Liver (tissue), 3 donors: ENCODE results near the gene CAP2.

Source experiments
- FOXA1 ChIP-seq: IDR thresholded peaks from 2 replicates; pipeline ENCODE4 v1.6.1; 2016; ENCODE audit warnings: antibody characterized with exemption
- GABPA ChIP-seq, 2 donors: IDR thresholded peaks in 1 of 2; conservative IDR thresholded peaks in 1 of 2; 2 replicates each; pipeline ENCODE4 v1.6.1; 2016; ENCODE audit warnings: antibody characterized with exemption in 2 of 2, mild to moderate bottlenecking in 1 of 2, moderate library complexity in 1 of 2
- JUND ChIP-seq, 2 donors: IDR thresholded peaks; 2 replicates each; pipeline ENCODE4 v1.6.1; 2016; ENCODE audit warnings: antibody characterized with exemption in 2 of 2
- TF ChIP-seq, protein P1 (sequence below): fragments of 150-350 bp; IDR thresholded peaks from 2 replicates; pipeline ENCODE4 v1.5.1; 2017; ENCODE audit warnings: improper control_type of control experiment, low read depth, low read length; ENCODE audit not compliant: missing input control
- TF ChIP-seq, protein P2 (sequence below): IDR thresholded peaks from 2 replicates; pipeline ENCODE4 v1.6.1; 2016; ENCODE audit warnings: antibody characterized with exemption, mild to moderate bottlenecking
- TF ChIP-seq, protein P3 (sequence below): IDR thresholded peaks from 2 replicates; pipeline ENCODE4 v1.6.1; 2016; ENCODE audit warnings: antibody characterized with exemption
- TF ChIP-seq, protein P4 (sequence below): IDR thresholded peaks from 2 replicates; pipeline ENCODE4 v1.6.1; 2016; ENCODE audit warnings: antibody characterized with exemption
- donor health status: healthy.
- donor health status: healthy.

- TF ChIP-seq, protein P1, sequence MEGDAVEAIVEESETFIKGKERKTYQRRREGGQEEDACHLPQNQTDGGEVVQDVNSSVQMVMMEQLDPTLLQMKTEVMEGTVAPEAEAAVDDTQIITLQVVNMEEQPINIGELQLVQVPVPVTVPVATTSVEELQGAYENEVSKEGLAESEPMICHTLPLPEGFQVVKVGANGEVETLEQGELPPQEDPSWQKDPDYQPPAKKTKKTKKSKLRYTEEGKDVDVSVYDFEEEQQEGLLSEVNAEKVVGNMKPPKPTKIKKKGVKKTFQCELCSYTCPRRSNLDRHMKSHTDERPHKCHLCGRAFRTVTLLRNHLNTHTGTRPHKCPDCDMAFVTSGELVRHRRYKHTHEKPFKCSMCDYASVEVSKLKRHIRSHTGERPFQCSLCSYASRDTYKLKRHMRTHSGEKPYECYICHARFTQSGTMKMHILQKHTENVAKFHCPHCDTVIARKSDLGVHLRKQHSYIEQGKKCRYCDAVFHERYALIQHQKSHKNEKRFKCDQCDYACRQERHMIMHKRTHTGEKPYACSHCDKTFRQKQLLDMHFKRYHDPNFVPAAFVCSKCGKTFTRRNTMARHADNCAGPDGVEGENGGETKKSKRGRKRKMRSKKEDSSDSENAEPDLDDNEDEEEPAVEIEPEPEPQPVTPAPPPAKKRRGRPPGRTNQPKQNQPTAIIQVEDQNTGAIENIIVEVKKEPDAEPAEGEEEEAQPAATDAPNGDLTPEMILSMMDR, result no peak
- TF ChIP-seq, protein P2, sequence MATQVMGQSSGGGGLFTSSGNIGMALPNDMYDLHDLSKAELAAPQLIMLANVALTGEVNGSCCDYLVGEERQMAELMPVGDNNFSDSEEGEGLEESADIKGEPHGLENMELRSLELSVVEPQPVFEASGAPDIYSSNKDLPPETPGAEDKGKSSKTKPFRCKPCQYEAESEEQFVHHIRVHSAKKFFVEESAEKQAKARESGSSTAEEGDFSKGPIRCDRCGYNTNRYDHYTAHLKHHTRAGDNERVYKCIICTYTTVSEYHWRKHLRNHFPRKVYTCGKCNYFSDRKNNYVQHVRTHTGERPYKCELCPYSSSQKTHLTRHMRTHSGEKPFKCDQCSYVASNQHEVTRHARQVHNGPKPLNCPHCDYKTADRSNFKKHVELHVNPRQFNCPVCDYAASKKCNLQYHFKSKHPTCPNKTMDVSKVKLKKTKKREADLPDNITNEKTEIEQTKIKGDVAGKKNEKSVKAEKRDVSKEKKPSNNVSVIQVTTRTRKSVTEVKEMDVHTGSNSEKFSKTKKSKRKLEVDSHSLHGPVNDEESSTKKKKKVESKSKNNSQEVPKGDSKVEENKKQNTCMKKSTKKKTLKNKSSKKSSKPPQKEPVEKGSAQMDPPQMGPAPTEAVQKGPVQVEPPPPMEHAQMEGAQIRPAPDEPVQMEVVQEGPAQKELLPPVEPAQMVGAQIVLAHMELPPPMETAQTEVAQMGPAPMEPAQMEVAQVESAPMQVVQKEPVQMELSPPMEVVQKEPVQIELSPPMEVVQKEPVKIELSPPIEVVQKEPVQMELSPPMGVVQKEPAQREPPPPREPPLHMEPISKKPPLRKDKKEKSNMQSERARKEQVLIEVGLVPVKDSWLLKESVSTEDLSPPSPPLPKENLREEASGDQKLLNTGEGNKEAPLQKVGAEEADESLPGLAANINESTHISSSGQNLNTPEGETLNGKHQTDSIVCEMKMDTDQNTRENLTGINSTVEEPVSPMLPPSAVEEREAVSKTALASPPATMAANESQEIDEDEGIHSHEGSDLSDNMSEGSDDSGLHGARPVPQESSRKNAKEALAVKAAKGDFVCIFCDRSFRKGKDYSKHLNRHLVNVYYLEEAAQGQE, result no peak
- TF ChIP-seq, protein P3, sequence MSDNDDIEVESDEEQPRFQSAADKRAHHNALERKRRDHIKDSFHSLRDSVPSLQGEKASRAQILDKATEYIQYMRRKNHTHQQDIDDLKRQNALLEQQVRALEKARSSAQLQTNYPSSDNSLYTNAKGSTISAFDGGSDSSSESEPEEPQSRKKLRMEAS, result no peak
- TF ChIP-seq JUND (IDR thresholded peaks at IDR 0.05), result no peak
- no peak for TF ChIP-seq GABPA (IDR thresholded peaks at IDR 0.05 in 1 of 2, conservative IDR thresholded peaks at IDR 0.05 in 1 of 2)
- TF ChIP-seq, protein P4, sequence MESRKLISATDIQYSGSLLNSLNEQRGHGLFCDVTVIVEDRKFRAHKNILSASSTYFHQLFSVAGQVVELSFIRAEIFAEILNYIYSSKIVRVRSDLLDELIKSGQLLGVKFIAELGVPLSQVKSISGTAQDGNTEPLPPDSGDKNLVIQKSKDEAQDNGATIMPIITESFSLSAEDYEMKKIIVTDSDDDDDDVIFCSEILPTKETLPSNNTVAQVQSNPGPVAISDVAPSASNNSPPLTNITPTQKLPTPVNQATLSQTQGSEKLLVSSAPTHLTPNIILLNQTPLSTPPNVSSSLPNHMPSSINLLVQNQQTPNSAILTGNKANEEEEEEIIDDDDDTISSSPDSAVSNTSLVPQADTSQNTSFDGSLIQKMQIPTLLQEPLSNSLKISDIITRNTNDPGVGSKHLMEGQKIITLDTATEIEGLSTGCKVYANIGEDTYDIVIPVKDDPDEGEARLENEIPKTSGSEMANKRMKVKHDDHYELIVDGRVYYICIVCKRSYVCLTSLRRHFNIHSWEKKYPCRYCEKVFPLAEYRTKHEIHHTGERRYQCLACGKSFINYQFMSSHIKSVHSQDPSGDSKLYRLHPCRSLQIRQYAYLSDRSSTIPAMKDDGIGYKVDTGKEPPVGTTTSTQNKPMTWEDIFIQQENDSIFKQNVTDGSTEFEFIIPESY, result no peak
- TF ChIP-seq FOXA1, result no peak
Measured at GRCh38 chr6:17396256-17396655, 2.9 kb downstream of the CAP2 start.
